ENCODE results near the gene ADA.

- TF ChIP-seq CTCF (IDR thresholded peaks at IDR 0.05) (no peak), POLR2A (IDR thresholded peaks at IDR 0.05) (no peak), EP300 (IDR thresholded peaks at IDR 0.05) (no peak)
Observed at GRCh38 chr20:44678242-44678641, 26.7 kb upstream of the ADA start.
